ENCODE measurements around the gene RNF138. TPM values are rescaled to one million over a fixed set of nuclear protein-coding genes. Genes with fewer than 3 reads are reported as not detected.

The RNF138 gene
- 28.8 and 30.1 TPM in 2 replicates for total RNA-seq

GRCh38 chr18:32091724-32092421 lies at the start of gene RNF138:
RNF138 (plus strand) TSS chr18:32091874; CDS start chr18:32092777, 903 bp downstream.

Other genes starting within 250 kb of the RNF138 start
- gene TRAPPC8, start 148.7 kb upstream of the RNF138 start, total RNA-seq: 50.6 and 60.9 TPM in 2 replicates
- 1.7 and 2.3 TPM in 2 replicates for gene RNF125, start 73.0 kb upstream of the RNF138 start, total RNA-seq
- gene MEP1B, start 98.2 kb downstream of the RNF138 start, total RNA-seq: under 0.01 TPM in 1 of 2 replicates, not detected in the other

All from nasal cavity respiratory epithelium epithelial cell of viscerocranial mucosa (primary cell).